ENCODE measurements around the gene ANKUB1. TPM values are rescaled to one million over a fixed set of nuclear protein-coding genes. Genes with fewer than 3 reads are reported as not detected.

ANKUB1 gene
- polyA plus RNA-seq, 5 donors, result 0.25 to 0.76 (median 0.40) TPM

DNA sequence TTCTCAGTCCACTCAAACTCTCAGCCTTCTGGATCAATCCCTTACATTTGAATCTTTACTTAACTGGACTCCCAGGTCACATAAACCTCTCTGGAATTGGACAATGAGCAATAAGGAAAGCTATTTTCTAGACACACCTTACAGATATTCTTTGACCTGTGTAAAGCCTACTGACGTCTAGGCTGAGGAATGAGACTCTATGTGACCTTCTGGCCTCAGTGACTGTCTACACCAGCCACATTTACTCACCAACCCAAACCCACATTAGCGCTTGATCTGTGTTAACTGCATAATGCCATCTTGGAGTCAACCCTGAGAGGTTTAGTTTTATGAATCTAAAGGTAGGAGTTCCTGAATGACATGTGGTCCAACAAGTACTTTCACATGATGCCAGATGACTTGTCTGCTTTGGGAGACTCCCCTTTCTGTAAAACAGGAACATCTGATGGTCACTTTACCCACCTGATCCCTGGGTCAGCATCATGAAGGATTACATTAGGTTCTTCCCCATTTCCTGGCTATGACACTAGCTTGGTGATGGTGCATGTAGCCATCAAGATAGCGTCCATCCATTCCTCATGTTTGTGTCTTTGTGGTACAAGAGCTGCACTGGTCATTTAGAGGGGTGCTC lies 28.7 kb downstream of the ANKUB1 start:
- no peak for DNase-seq

DNA sequence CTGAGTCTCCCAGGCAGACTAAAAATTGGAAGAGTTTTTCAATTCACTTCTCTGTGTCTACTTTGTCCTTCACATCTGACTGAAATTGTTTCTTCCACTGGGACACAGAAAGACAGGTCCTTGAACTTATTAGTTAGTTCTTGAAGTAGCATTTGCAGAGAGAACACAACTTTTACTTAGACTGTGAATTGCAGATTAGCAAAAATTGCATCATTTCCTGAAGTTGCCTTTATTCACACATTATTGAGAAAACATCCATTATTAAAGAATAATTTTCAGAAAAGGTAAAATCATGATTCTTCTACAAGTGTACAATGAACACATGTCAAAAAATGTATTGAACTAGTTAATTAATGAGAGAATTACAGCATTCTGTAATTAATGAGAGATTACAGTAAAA lies 38.6 kb downstream of the ANKUB1 start:
- no peak for DNase-seq

DNA sequence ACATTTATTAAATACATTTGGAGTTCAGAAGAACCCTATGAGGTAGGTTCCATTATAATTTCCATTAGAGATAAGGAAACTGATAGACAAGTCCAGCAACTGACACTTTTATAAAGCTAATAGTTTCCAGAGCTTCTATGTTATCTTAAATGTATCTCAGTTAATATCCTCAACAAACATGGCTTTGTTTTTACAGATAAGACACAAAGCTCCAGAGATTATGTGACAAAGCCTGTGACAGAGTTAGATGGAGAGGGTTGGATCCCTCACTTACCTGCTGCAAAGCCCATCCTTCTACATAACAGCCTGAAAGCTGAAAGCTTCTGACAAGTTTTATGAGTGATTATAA lies 39.6 kb downstream of the ANKUB1 start:
- no peak for DNase-seq

DNA sequence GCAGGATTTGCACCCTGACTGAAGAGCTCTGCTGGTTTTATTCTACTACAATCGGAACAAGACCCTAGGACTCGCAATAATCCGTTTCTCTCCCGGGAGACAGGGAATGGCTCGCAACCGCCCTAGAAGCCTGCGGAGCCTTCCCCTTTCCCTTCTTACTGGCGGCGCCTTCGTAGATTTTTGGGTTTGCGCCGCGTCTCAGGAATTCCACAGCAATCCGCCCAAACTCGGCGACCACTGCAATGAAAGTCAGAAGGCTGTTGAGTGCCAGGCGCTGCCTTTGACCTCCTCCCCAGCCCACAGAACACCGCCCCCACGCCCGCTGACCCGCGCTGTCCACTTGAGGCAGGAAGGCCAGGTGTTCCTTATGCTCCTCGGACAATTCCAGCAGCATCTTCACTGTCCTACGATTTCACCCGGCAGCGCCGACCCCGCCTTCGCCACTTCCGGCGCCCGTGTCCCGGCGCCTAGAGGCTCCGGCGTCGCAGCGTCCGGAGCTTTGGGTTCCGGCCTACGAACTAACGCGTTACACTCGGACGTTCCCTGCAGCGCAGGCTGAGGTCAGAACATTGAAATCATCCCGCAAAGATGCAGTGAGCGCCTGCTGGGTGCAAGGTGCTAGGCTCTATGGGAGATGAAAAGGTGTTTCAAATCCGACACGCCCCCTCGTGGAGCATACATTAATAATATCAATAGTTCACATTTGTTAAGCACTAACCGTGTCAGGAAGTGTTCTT lies 40.1 kb downstream of the ANKUB1 start, which contains the start of gene COMMD2:
TSS of gene COMMD2 (minus strand) at position 439 of the 737 bp plus-strand sequence. CDS start at position 394, 45 bp downstream.
- DNase-seq, result peak; percentile 80 to 82

DNA sequence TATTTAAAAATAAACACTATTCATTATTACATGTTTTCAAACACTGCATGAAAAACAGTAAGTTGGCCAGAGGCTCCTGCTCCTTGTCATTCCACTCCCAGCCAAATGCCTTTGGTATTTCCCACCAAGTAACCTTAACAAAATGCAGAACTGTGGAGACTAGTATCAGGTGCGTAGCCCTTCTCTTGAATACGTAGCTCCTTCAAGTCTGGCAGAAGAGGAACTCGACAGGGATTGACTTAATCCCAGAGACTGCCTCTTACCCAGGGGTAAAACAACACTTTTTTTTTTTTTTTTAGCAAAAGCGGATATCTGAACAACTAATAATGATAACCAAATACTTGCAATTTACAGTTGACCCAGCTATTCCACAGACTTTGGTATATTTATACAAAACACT lies 40.8 kb downstream of the ANKUB1 start:
- no peak for DNase-seq

DNA sequence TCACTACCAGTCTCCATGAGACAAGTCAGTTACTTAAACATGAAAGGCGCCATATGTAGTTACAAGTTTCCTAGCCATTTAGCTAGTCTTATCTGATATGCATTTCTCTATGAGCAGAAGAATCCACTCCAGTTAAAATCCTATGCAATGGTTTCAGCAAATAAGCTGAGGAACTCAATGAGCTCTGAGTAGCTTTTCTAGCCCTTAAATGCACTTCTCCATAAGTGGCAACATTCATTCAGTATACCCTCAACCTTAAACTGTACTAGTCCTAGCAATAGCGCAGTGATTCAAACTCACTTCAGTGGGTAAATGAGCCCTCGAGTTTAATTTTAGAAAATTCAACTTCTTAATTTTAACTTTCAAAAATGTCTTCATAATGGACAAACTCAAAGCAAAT lies 47.7 kb downstream of the ANKUB1 start:
- DNase-seq, result no peak

DNA sequence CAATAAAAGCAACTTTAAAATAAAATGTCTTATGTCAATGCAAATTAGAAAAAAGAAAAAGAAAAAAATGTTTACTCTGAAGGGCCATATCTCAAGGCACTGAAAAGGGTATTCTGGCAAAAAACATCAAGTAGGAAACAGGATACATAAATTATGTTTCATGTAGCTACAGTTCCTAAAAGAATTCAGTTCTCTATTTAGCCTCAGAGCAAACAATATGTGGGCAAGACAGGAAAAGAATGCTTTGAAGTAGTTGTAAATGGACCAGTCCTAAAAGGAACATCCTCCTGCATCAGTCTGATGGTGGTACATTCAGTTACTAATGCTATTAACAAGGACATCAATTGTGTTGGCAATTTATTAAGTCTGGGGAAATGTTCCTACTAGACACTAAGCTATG lies 48.2 kb downstream of the ANKUB1 start:
- DNase-seq, result no peak

DNA sequence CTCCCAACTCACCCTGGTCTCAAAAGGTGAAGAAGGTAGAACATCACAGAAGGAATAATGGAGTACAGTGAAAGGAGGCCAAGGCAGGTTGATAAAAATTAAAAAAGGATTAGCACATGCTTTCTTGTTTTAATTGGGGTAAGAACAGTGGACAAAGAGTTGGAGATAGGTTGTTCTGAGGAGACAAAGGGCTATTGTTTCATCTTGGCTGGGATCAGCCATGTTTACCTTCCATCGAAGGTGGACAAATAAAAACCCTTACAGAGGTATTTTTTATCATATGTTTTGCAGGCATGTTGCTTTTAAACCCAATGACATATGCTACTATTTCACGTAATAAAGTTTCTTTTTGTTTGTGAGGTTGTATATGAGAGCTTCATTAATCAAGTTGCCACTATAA lies 53.0 kb downstream of the ANKUB1 start:
- no peak for DNase-seq

DNA sequence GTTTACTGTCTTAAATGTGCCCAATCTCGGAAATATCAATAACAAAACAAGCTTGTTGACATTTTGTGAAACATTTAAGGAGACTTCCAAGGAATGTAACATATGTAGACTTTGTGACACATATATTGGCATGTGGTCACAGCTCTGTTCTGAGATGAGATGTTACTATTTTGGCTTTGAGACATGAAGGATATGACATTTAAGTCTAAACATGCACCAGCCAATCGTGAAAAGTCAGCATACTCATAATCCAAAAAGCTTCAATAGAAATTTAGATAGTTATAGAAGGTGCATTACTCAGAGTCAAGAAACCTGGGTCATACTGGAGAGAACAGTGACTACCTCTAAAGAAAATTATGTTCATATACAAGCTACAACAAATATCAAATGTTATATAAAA lies 53.5 kb downstream of the ANKUB1 start:
- DNase-seq, result no peak

DNA sequence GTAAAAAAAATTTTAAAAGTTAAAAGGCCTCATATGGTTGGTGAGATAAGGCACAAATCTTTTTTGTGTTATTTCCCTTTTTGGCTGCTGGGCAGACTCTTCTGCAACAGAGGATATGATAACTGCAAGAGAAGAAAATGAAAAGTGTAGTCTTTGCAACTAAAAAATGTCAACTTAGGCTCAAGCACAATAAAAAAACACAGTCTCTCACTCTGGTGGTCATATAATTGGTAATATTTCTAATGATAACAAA lies 55.5 kb downstream of the ANKUB1 start:
- no peak for DNase-seq

DNA sequence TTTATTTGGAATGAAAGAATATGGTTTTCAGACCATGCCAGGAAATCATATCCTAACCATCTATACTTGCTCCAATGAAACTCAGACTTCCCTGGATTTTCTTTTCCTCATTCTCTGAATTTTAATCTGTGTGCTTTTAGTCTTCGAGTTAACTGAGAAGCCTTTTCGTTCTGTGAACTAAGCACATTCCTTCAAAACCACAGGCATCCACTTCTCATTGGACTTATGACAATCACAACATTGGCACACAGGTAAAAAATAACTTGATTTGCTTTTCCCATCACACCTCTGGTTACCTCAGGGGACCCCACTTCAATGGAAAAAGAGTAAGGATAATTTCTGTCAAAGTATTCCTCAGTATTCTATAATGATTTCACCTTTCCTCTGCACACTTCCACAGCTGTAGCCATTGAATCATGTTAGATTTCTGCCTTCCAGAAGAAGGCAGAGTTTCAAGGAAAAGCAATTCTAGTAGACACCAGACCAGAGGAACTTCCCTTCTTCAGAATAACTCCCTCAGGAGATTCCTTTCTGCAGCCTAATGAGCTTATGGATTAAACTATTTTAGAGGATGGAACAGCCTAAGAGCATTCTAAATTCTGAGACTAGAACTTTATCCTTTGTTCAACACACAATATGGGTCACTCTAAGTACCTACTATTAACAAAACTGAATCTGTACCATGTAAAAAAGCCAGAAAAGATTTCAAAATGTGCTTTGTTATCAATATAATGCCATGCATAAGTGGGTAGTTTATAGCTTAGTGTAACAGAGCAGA lies 56.0 kb downstream of the ANKUB1 start:
- DNase-seq, result peak in 1 of 2 donors; percentile 17

DNA sequence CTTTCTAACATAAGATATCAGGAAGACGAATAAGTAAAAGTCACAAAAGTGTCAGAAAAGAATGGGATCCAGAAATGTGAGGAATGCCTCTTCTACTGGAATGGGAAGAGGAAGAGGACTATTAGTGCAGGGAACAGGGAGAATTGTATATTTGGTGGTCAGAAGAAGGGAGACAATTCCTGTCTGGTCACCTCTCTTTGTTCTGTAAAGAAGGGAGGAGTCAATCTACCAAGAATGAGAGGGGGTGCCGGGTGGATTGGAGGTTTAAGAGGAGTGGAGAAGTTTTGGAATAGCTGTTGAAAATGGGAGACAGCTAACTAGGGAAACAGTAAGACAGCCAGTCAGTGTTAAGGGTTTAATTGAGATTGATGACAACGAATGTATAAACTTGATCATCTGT lies 60.1 kb downstream of the ANKUB1 start:
- DNase-seq, result no peak

DNA sequence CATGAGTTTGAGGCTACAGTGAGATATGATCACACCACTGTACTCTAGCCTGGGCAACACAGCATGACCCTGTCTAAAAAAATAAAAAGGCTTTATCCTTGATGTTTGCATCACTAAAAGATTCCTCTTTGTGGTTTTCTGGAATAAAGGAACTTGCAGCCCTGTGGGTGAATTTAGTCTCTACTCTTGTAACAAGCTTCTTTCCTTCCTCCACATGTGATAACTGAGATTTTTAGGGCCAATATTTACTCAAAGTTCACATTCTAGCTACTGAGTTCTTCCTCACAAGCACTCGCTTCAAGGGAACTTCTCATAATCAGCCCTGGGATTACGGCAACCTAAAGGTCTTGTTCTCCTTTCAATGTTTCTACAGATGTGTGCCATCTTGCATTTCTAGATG lies 64.7 kb downstream of the ANKUB1 start:
- no peak for DNase-seq

DNA sequence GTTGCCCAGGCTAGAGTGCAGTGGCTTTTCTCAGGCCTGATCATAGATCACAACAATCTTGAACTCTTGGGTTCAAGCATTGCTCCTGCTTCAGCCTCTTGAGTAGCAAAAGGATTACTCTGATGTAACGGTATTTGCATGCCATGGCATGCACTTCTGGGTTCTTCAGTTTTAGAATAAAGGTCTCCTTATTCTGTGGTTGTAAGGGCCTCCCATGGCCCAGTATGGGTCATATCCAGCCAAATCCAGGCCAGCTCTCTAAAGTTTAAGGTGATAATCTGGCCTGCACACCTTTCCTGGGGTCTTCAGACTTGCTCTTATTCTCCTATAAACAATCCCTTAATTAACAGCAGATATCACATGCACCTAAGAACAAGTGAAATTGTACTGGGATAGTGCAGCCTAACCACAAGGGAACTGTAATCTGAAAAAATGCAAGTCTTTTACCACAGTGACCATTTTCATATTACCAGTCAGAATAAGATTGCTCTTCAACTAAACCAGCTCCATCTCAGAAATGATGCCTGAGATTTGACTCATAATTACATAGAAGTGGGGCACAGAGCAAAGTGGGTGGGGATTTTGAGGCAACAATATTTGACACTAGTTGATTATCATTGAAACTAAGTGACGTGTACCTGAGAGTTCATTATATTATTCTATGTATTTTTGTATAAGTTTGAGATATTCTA lies 65.5 kb downstream of the ANKUB1 start:
- no peak for DNase-seq

DNA sequence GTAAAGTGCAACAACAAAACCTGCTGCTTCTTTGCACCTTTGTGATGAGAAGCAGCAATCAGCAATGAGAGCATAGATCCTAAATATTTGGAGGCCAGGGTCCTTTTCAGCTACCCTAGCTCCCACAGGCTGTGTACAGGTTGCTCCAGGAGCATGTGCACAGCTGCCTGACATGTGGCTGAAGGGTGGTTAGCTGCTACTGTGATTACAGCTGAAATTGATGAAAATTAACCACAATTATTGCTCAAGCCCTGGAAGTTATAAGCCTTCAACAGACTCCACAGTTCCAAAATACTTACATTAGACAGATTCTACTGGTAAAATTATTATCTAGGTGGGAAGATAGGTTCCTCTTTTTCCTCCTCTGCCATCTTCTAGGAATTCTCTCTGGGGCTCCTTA lies 68.6 kb downstream of the ANKUB1 start:
- no peak for DNase-seq

DNA sequence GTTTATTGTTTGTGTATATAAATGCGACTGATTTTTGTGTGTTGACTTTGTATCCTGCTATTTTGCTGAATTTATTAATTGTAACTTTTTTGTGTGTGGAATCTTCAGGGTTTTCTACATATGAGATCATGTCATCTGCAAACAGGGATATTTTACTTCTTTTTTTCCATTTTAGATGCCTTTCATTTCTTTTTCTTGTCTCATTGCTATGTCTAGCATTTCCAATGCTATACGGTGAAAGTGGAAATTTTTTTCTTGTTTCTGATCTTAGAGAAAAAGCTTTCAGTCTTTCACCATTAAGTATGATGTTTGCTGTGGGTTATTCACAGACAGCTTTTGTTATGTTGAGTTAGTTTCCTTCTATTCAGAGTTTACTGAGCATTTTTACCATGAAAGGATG lies 71.4 kb downstream of the ANKUB1 start:
- no peak for DNase-seq

DNA sequence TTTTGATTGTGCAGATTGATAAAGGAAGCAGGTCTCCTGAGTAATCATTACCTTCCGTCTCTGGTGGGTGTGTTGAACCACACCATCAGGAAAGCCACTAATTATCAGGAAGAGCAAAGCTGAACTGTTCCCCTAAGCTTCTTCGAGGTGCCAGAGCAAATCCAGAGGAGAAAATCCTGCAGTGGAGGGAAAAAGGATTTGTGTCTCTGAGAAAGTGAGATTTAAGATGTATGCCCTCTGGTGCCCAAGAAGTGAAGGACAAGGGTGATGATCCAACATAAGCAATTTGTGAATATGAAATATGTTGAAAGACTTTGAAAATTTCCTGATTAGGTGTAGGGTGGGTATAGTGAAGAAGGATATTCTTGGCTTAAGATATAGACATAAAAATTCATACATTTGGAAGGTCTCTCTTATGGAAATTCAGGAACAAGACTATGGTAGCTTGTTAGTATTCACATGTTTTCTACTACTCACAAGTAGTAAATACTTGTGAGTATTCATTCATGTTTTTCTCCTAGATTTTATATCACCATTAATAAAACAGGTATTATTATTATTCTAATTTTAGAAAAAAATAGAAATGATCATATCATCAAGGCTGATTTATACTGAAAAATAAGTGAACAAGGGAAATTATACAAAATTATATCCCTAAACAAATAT lies 74.8 kb downstream of the ANKUB1 start:
- DNase-seq, result peak; percentile 39 to 67

DNA sequence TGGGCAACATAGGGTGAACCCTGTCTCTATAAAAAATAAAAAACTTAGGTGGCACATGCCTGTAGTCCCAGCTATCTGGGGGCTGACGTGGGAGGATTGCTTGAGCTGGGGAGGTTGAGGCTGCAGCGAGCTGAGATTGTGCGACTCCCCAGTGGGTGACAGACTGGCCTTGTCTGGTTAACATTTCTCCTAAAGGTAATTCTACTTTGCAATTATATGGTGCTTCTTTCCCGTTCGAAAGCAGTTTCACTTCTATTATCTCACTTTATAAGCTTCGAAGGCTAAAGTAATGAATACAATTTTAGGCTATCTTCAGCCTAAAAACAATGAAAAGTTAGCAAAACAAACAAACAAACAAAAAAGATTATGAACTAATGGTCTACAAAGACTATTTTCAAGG lies 75.4 kb downstream of the ANKUB1 start:
- no peak for DNase-seq

DNA sequence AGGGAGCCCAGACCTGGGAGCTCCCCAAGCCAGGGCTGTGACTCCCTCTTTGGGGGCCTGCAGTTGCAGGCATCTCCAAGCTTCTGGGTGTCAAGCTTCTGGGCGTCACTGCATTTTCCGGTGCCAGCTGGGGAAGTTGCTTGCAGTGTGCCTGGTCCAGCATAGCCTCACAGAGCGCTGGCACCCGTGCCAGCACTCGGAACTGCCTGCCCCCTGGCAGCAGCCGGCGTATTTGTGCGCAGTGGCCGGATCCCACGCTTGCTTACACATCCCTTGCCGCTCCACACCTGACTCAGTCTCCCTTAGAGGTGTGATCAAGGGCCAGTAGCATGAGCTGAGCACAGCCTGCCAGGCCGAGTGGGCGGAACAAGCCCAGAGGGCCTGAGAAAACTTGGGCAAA lies 77.1 kb downstream of the ANKUB1 start:
- no peak for DNase-seq

DNA sequence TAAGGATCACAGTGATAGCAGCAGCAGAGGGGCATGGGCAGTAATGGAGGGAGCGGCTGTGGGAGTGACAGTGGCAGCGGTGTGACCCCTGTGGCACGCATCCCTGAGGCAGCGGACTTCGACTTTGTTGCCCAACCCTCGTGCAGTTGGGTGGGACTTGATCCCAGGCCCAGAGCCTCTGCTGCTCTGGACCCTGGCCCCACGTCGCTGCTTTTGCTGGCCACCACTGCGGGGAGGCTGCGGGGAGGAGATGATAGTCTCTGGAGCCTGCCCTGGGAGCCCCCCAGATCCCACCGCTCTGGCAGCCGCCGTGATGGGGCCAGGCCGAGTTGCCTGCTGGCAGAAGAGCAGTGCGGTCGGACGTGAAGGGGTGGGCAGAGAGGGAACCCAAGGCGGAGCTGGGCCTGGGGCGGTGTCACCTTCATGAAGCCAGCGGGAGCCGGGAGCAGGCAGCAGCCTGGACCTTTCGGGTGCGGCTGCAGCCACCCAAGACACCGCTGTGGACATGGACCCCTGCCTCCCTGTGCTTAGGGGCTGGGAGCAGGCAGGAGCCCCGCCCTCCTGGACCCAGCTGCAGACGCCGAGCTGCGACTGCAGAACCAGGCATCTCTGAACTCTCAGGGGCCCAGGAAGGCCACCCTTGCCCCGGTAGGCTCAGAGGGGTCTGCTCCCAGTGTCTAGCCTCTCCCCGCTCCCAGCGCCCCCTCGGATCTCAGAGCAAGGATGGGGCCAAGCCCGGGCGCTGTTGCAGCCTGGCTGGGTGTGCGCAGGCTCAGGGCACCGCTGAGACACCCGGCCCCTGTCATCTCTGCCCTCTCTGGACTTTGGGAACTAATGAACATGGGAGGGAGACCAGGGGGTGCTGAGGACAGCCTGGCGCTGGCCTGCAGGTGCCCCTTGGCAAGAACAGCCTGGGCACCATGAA lies 78.4 kb downstream of the ANKUB1 start:
- no peak for DNase-seq
